ENCODE measurements around the gene CHST3.

The CHST3 gene

GRCh38 chr10:71995449-71995848 lies 31.3 kb downstream of the CHST3 start:
- no peak for DNase-seq

- DNase-seq, result no peak
Measured at GRCh38 chr10:71995887-71996575, 31.8 kb downstream of the CHST3 start.

GRCh38 chr10:71996592-71997371 lies 32.6 kb downstream of the CHST3 start:
- no peak for DNase-seq

GRCh38 chr10:71998119-71998839 lies 34.1 kb downstream of the CHST3 start:
- no peak for DNase-seq

GRCh38 chr10:71998840-71999194 lies 34.6 kb downstream of the CHST3 start:
- no peak for DNase-seq

GRCh38 chr10:71999360-72000072 lies 35.3 kb downstream of the CHST3 start:
- no peak for DNase-seq

GRCh38 chr10:72000073-72001032 lies 36.2 kb downstream of the CHST3 start:
- DNase-seq, result no peak

- no peak for DNase-seq
Measured at GRCh38 chr10:72001033-72001395, 36.8 kb downstream of the CHST3 start.

GRCh38 chr10:72002354-72003295 lies 38.4 kb downstream of the CHST3 start:
- no peak for DNase-seq

GRCh38 chr10:72006026-72006425 lies 41.8 kb downstream of the CHST3 start:
- no peak for DNase-seq

- no peak for DNase-seq
Measured at GRCh38 chr10:72007246-72007892, 43.2 kb downstream of the CHST3 start.

GRCh38 chr10:72008096-72008981 lies 44.1 kb downstream of the CHST3 start:
- DNase-seq, result no peak

GRCh38 chr10:72009051-72009424 lies 44.8 kb downstream of the CHST3 start:
- DNase-seq, result no peak

- DNase-seq, result no peak
Measured at GRCh38 chr10:72009425-72010081, 45.4 kb downstream of the CHST3 start.

- DNase-seq, result no peak
Measured at GRCh38 chr10:72010234-72010973, 46.2 kb downstream of the CHST3 start.

- DNase-seq, result no peak
Measured at GRCh38 chr10:72011016-72011415, 46.8 kb downstream of the CHST3 start.

GRCh38 chr10:72011468-72011867 lies 47.3 kb downstream of the CHST3 start:
- DNase-seq, result no peak

GRCh38 chr10:72011976-72012512 lies 47.8 kb downstream of the CHST3 start:
- no peak for DNase-seq
